Mucosa of stomach (tissue), 1 donor: ENCODE data around the gene DLL4.

Experiments
- H3K27me3 ChIP-seq: one replicate; pipeline ENCODE4 v1.7.0; 2013; ENCODE audit warnings: mild to moderate bottlenecking, low read length; ENCODE audit not compliant: control insufficient read depth, insufficient read depth
- H3K36me3 ChIP-seq: one replicate; pipeline ENCODE4 v1.7.0; 2013; ENCODE audit warnings: low read length; ENCODE audit not compliant: control insufficient read depth, insufficient read depth
- H3K4me1 ChIP-seq: one replicate; pipeline ENCODE4 v1.7.0; 2013; ENCODE audit warnings: mild to moderate bottlenecking, low read length; ENCODE audit not compliant: control insufficient read depth, insufficient read depth
- H3K4me3 ChIP-seq: one replicate; pipeline ENCODE4 v1.7.0; 2013; ENCODE audit warnings: low read length
- H3K9ac ChIP-seq: one replicate; pipeline ENCODE4 v1.7.0; 2013; ENCODE audit warnings: mild to moderate bottlenecking, low read length, moderate library complexity
- H3K9me3 ChIP-seq: one replicate; pipeline ENCODE4 v1.7.0; 2013; ENCODE audit warnings: mild to moderate bottlenecking, low read length, moderate library complexity; ENCODE audit not compliant: control insufficient read depth
- donor health status: Pancreatic carcinoma.

Gene DLL4

GRCh38 chr15:40982855-40983254, 53.7 kb downstream of the DLL4 start:
- Histone ChIP-seq H3K9ac (no peak overlapping the region), H3K27me3 (no peaks in the 10 kb centered on the region), H3K36me3 (peaks cover 16% of the 10 kb centered on the region), H3K4me1 (no peaks in the 10 kb centered on the region), H3K9me3 (no peaks in the 10 kb centered on the region), H3K4me3 (no peak overlapping the region)

- Histone ChIP-seq H3K36me3 (peaks cover 16% of the 10 kb centered on the region), H3K4me1 (no peaks in the 10 kb centered on the region), H3K9ac (no peak overlapping the region), H3K4me3 (no peak overlapping the region), H3K9me3 (no peaks in the 10 kb centered on the region), H3K27me3 (no peaks in the 10 kb centered on the region)
Observed at GRCh38 chr15:40984406-40984805, 55.3 kb downstream of the DLL4 start.

- Histone ChIP-seq H3K9me3 (no peaks in the 10 kb centered on the region), H3K27me3 (no peaks in the 10 kb centered on the region), H3K4me1 (no peaks in the 10 kb centered on the region), H3K4me3 (no peak overlapping the region), H3K9ac (no peak overlapping the region), H3K36me3 (peaks cover 16% of the 10 kb centered on the region)
Observed at GRCh38 chr15:40984964-40985363, 55.8 kb downstream of the DLL4 start.

- no peak overlapping the region for H3K4me3 ChIP-seq
- no peaks in the 10 kb centered on the region for H3K9me3 ChIP-seq
- peaks cover 16% of the 10 kb centered on the region for H3K36me3 ChIP-seq
- H3K4me1 ChIP-seq = no peaks in the 10 kb centered on the region
- no peaks in the 10 kb centered on the region for H3K27me3 ChIP-seq
- H3K9ac ChIP-seq = no peak overlapping the region
Observed at GRCh38 chr15:40985541-40986330, 56.6 kb downstream of the DLL4 start.

- peaks cover 12% of the 10 kb centered on the region for H3K36me3 ChIP-seq
- H3K4me1 ChIP-seq = no peaks in the 10 kb centered on the region
- no peak overlapping the region for H3K9ac ChIP-seq
- no peaks in the 10 kb centered on the region for H3K27me3 ChIP-seq
- H3K9me3 ChIP-seq = no peaks in the 10 kb centered on the region
- no peak overlapping the region for H3K4me3 ChIP-seq
Observed at GRCh38 chr15:40986820-40987219, 57.7 kb downstream of the DLL4 start.

GRCh38 chr15:40988156-40988555, 59.0 kb downstream of the DLL4 start:
- Histone ChIP-seq H3K9ac (no peak overlapping the region), H3K9me3 (no peaks in the 10 kb centered on the region), H3K27me3 (no peaks in the 10 kb centered on the region), H3K36me3 (peaks cover 12% of the 10 kb centered on the region), H3K4me3 (no peak overlapping the region), H3K4me1 (no peaks in the 10 kb centered on the region)
